Measurements from ENCODE around the gene POLE4.
A peak's percentile ranks its signal among the peaks of the same experiment; 100 is the strongest.

POLE4 gene

GRCh38 chr2:74937221-74937880, 21.1 kb upstream of the POLE4 start:
- no peak for TF ChIP-seq Cebpa-rat (IDR thresholded peaks at IDR 0.05)
- H3K9ac ChIP-seq: no peak overlapping the region
- no peaks in the 10 kb centered on the region; a peak in 1 of 22 replicates for H4K20me1 ChIP-seq
- no peaks in the 10 kb centered on the region for H3K36me3 ChIP-seq
- H3K9me3 ChIP-seq (replicated peaks in 1 of 11): no peaks in the 10 kb centered on the region
- no peaks in the 10 kb centered on the region for H3K4me1 ChIP-seq
- H3K4me3 ChIP-seq: no peak overlapping the region
- H3K27ac ChIP-seq: no peak overlapping the region
- H3K4me2 ChIP-seq: no peak overlapping the region
- no peaks in the 10 kb centered on the region for H3K27me3 ChIP-seq

DNA sequence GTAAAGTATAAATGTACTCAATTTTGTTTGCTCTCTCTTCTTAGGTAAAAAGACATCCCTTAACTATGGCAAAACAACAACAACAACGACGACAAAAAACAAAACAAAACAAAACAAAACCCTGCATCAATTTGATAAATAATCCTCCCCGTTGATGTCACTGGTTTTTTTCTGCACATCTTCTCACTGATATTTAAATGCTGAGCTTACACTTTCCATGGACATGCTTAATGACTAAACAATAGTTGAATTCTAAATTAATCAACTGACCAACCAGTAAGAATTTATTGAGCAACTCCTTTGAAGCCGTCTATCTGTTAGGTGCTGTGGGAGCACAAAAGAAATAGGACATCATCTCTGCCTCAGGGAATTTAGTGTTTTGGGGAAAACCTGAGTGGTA, 20.2 kb upstream of the POLE4 start:
- Histone ChIP-seq H3K4me3 (no peak overlapping the region), H4K20me1 (no peaks in the 10 kb centered on the region; a peak in 1 of 22 replicates), H3K4me1 (no peaks in the 10 kb centered on the region), H3K4me2 (no peak overlapping the region), H3K27ac (no peak overlapping the region), H3K9ac (no peak overlapping the region), H3K27me3 (no peaks in the 10 kb centered on the region), H3K36me3 (no peaks in the 10 kb centered on the region), H3K9me3 (replicated peaks in 1 of 11) (no peaks in the 10 kb centered on the region)
- no peak for TF ChIP-seq Cebpa-rat (IDR thresholded peaks at IDR 0.05)

- Histone ChIP-seq H3K9ac (no peak overlapping the region), H3K27ac (no peak overlapping the region), H3K4me3 (no peak overlapping the region), H3K36me3 (no peaks in the 10 kb centered on the region), H4K20me1 (no peaks in the 10 kb centered on the region; a peak in 1 of 22 replicates), H3K4me2 (no peak overlapping the region), H3K27me3 (no peaks in the 10 kb centered on the region), H3K4me1 (peaks cover 0 to 5% (median 0%) of the 10 kb centered on the region in 10 experiments; a peak in 6 of 20 replicates), H3K9me3 (replicated peaks in 1 of 11) (no peaks in the 10 kb centered on the region)
- no peak for TF ChIP-seq Cebpa-rat (IDR thresholded peaks at IDR 0.05)
Observed at GRCh38 chr2:74939919-74940812, 18.3 kb upstream of the POLE4 start.

GRCh38 chr2:74941284-74941683, 17.2 kb upstream of the POLE4 start:
- H3K4me1 ChIP-seq: peaks cover 0 to 16% (median 0%) of the 10 kb centered on the region in 10 experiments; a peak in 7 of 20 replicates
- no peaks in the 10 kb centered on the region for H3K9me3 ChIP-seq (replicated peaks in 1 of 11)
- no peak overlapping the region for H3K4me2 ChIP-seq
- no peak overlapping the region for H3K9ac ChIP-seq
- no peaks in the 10 kb centered on the region; a peak in 1 of 22 replicates for H4K20me1 ChIP-seq
- H3K4me3 ChIP-seq: no peak overlapping the region
- no peaks in the 10 kb centered on the region for H3K36me3 ChIP-seq
- no peak for TF ChIP-seq Cebpa-rat (IDR thresholded peaks at IDR 0.05)
- no peak overlapping the region for H3K27ac ChIP-seq
- H3K27me3 ChIP-seq: no peaks in the 10 kb centered on the region

GRCh38 chr2:74942263-74942662, 16.2 kb upstream of the POLE4 start:
- Histone ChIP-seq H3K4me1 (peaks cover 0 to 18% (median 0%) of the 10 kb centered on the region in 10 experiments; a peak in 7 of 20 replicates), H3K4me2 (no peak overlapping the region), H3K27me3 (no peaks in the 10 kb centered on the region), H3K4me3 (no peak overlapping the region), H4K20me1 (no peaks in the 10 kb centered on the region; a peak in 1 of 22 replicates), H3K9ac (no peak overlapping the region), H3K36me3 (no peaks in the 10 kb centered on the region; a peak in 1 of 22 replicates), H3K9me3 (replicated peaks in 1 of 11) (peaks cover 0 to 1% (median 0%) of the 10 kb centered on the region in 11 experiments; a peak in 6 of 22 replicates), H3K27ac (no peak overlapping the region)
- TF ChIP-seq Cebpa-rat (IDR thresholded peaks at IDR 0.05): no peak

DNA sequence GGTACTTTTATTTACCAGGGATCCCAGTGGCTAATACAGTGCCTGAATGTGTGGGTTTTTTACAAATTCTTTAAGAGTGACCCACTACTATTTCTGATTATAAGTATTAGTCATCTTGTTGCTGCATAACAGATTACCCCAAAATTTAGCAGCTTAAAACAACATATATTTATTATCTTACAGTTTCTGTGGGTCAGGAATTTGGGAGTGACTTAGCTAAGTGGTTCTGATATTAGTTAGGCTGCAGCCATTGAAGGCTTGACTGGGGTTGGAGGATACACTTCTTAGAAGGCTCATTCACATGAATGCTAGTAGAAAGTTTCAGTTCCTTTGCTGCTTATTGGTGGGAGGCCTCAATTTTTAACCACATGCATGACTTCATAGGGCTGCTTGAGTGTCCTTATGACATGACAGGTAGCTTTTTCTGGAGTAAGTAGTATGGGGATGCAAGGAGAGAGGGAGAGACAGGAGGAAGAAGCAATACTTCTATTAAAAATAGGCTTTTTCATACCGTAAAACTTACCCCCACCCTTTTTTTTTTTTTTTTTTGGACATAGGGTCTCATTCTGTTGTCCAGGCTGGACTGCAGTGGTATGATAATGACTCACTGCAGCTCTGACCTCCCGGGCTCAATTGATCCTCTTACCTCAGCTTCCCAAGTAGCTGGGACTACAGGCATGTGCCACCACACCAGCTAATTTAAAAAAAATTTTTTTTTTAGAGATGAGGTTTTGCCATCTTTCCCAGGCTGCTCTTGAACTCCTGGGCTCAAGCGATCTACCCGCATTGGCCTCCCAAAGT, 13.3 kb upstream of the POLE4 start:
- Histone ChIP-seq H3K27me3 (no peaks in the 10 kb centered on the region), H4K20me1 (no peaks in the 10 kb centered on the region; a peak in 1 of 22 replicates), H3K4me1 (peaks cover 0 to 18% (median 0%) of the 10 kb centered on the region in 10 experiments; a peak in 7 of 20 replicates), H3K36me3 (peaks cover 0 to 11% (median 7%) of the 10 kb centered on the region in 11 experiments; a peak in 4 of 22 replicates), H3K9ac (no peak overlapping the region), H3K4me3 (no peak overlapping the region), H3K4me2 (peak overlapping the region in 2 of 11 experiments; percentile 2 to 7; a peak in 1 of 22 replicates), H3K27ac (no peak overlapping the region), H3K9me3 (replicated peaks in 1 of 11) (peaks cover 24 to 31% (median 29%) of the 10 kb centered on the region in 11 experiments)
- no peak for TF ChIP-seq Cebpa-rat (IDR thresholded peaks at IDR 0.05)

- Histone ChIP-seq H3K9ac (no peak overlapping the region), H3K27me3 (no peaks in the 10 kb centered on the region), H4K20me1 (no peaks in the 10 kb centered on the region), H3K9me3 (replicated peaks in 1 of 11) (peaks cover 31 to 37% (median 36%) of the 10 kb centered on the region in 11 experiments), H3K4me3 (no peak overlapping the region), H3K36me3 (peaks cover 0 to 14% (median 7%) of the 10 kb centered on the region in 11 experiments; a peak in 7 of 22 replicates), H3K4me2 (peak overlapping the region in 2 of 11 experiments; percentile 2 to 7; a peak in 1 of 22 replicates), H3K27ac (no peak overlapping the region), H3K4me1 (peaks cover 0 to 18% (median 0%) of the 10 kb centered on the region in 10 experiments; a peak in 7 of 20 replicates)
- no peak for TF ChIP-seq Cebpa-rat (IDR thresholded peaks at IDR 0.05)
Observed at GRCh38 chr2:74945788-74946331, 12.6 kb upstream of the POLE4 start.

DNA sequence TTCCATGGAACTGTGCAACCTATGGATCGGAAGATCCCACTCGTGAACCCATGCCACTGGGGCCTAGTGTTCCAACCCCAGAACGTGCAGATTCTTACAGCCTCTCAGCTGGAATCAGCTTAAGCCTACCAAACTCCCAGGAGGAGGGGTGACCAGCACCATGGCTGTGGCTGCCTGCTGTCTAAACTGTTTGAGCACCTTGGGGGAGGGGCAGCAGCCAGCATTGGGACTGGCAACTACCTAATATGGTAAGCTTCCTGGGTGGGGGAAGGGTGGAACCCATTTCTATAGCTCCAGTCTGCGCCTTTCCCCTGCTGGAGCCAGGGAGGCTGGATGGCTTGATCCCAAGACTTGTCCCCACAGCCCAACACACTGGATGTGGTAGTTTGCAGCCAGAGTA, 10.7 kb upstream of the POLE4 start:
- no peaks in the 10 kb centered on the region for H3K27me3 ChIP-seq
- no peak overlapping the region for H3K4me2 ChIP-seq
- no peak overlapping the region for H3K27ac ChIP-seq
- H4K20me1 ChIP-seq: no peaks in the 10 kb centered on the region
- no peak overlapping the region for H3K9ac ChIP-seq
- peaks cover 49 to 56% (median 52%) of the 10 kb centered on the region in 11 experiments for H3K9me3 ChIP-seq (replicated peaks in 1 of 11)
- H3K4me1 ChIP-seq: peaks cover 0 to 18% (median 0%) of the 10 kb centered on the region in 10 experiments; a peak in 7 of 20 replicates
- TF ChIP-seq Cebpa-rat (IDR thresholded peaks at IDR 0.05): no peak
- H3K4me3 ChIP-seq: no peak overlapping the region
- H3K36me3 ChIP-seq: peaks cover 3 to 22% (median 15%) of the 10 kb centered on the region in 11 experiments; a peak in 17 of 22 replicates

All from BLaER1 treated with 17β-estradiol and CSF1 and Interleukin-3, amounts not matched to agents 10 nM and 100 nM (cell line).